Stimulated activated CD4-positive, alpha-beta T cell treated with anti-CD3 and anti-CD28 coated beads, Interleukin-1b, Interleukin-23, amount 100 ng/mL, for 48 hours (primary cell): Measurements from ENCODE around the gene JADE2.
A peak's percentile ranks its signal among the peaks of the same experiment; 100 is the strongest.
"Not testable (repeated sequence)": the region's sequence is repeated elsewhere in the genome, so short reads cannot be mapped to it uniquely, and the experiment has no call there.

ENCODE experiments used
- DNase-seq: peaks from one replicate; pipeline ENCODE4 v3.0.0-alpha.2; 2020

JADE2 gene

DNA sequence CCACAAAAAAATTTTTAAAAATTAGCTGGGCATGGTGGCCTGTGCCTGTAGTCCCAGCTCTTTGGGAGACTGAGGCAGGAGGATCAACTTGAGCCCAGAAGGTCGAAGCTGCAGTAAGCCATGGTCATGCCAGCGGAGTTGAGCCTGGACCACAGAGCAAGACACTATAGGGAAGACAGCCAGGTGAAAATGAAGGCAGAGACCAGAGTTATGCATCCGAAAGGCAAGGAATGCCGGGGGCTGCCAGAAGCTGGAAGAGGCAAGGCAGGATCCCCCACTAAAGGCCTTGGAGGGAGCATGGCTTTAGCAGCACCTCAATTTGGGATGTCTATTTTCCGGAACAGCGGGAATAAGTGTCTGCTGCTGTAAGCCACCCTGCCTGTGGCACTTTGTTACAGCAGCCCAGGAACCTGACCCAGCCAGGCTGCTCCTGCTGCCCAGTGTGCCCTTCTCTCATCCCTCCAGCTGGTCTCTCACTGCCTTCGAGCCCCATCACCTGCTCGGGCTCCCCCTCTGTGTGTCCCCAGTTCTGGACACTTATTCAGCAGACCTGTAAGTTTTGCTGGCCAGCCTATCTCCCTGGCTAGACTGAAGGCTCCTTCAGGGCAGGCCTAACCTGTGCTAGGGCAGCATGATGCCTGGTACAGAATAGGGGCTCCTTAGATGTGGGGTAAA, 16.8 kb upstream of the JADE2 start:
- DNase-seq: no peak

DNA sequence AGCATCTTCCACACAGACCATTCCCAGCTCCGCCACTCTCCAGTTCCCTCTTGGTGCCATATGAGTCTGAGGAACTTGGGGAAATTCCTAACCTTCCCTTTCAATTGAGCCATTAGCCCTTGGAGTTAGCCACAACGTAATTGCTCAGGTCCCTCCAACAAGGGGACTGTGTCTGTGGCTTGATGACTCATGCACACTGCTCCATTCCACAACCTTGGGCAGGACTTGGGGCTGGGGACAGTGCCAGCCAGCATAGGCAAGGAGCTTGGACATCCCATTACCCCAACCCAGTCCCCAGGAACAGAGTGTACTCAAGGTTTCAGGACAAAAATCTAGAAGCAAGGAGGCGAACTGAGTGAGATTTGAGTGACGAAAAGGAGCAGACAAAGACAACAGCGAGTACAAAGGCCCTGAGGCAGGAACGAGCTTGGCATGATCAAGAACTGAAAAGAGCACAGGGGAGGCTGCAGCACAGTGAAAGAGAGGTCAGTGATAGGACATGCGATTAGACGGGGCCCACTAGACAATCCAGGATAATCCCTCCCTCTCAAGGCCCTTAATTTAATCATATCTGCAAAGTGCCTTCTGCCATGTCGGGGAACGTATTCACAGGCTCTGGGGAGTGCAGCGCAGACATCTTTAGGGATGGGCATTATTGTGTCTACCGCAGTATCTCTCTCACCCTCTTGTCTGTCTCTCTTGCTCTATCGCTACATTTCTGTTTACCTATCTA, 16.0 kb upstream of the JADE2 start:
- no peak for DNase-seq

DNA sequence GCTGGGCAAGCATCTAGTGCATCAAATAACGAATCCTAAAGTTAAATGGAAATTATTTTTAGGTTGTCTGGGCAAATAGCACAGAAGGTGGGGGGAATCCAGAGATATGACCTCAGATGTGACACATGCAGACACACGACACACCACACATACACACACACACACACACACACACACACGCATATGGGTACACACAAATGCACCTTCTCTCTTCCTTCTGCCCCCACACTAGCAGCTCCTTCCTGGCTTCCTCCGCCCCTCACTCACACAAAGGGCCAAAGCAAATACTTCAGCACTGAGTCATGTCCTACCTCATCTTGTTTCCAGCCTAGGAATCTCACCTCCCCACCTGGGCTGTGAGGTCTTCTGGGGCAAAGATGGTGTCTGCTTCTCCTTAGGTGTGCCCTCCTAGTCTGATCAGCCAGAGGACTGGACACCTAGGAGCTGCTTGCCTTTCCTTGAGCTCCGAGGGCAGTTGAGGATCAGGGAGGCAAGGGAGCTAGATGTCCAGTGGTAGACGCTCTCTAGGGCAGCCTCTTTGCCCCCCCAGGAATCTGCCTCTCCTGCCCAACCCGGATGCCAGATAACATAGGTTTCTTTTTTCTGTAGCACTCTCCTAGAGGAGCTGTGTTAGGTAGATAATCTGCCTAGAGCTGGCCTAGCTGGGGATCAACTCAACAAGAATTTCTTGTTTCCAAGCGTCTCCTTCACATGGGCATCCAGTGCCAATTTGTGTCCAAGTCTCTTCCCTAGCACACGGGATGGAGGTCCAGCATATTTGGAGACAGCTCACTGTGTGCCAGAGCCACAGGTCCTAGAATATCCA, 14.3 kb upstream of the JADE2 start:
- DNase-seq: peak; percentile 70

DNA sequence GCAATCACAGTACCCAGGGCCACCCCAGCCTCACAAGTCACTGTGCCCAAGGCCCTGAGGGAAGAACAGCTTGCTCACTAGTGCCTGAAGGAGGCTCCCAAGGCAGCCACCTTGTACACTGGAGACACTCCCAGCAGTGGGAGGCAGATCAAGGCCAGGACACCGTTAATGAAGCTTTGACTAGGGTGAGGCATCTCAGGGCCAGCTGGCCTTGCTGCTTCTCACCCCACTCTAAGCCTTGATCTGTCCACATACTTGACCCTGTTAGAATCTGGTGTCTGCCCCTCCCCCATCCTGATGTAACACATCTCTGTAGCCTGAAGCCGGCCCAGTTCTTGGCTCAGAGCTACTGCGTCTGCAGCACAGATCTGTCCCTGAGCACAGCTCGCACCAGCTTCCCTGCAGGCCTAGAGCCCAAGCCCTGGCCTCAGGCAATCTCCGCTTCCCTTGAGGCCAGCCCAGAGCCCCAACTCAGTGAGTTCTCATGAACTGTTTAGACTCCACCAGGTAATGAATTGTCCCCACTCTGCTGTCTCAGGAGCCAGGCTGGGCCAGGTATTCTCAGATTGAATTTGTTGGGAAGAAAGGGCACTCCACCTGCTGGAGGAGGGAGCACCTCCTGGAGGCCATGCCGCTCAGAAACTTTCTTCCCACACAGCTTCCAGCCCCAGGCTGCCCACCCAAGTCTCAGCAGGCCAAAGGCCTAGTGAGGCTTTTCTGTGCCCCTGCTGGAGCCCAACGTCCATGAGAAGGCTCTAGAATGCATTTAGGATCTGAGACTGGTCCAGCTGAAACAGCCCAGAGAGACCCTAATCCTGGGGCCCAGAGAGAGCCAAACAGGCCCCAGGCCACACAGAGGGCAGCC, 13.4 kb upstream of the JADE2 start:
- DNase-seq: no peak

DNA sequence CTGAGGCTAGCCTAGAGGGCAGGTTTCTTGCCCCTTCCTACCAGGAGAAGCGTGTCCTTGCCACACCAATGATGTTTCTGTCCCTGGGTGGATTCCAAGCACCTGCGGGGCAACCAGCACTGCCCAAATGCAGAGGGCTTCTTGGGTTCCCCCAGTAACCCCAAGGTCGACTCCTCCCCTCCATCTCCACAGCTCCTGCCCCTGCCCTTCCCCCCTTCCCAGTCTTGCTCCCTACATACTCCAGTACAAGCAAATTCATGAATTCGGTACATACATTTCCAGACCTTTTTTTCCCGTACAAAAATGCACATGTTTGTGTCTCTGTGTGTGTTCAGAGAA, 12.8 kb upstream of the JADE2 start:
- DNase-seq: no peak

DNA sequence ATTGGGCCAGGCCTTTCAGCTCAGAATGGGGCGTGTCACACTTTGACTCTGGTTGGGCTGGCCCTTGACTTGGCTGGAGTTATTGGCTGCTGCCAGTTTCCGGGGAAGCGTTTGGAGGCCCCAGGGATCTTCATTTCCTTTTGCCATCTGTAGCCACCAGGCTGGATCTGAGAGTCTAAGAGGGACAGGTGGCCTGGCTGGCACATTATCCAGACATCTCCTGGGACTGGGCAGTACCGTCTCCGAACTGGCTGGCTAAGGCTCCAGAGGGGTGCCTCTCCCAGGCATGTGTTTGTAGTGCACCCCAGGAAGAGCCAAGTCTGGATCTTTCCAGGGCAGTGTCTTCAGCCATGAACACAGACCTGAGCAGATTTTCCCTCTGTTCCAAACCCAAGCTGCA, 9.7 kb upstream of the JADE2 start:
- DNase-seq: no peak

DNA sequence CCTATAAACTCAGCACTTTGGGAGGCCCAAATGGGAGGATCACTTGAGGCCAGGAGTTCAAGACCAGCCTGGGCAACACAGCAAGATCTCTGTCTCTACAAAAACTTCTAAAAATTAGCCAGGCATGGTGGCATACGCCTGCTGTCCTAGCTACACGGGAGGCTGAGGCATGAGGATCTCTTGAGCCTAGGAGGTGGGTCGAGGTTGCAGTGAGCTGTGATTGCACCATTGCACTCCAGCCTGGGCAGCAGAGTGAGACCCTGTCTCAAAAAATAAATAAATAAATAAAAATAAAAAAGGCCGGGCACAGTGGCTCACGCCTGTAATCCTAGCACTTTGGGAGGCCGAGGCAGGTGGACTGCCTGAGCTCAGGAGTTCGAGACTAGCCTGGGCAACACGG, 8.5 kb upstream of the JADE2 start:
- DNase-seq: not testable (repeated sequence)

DNA sequence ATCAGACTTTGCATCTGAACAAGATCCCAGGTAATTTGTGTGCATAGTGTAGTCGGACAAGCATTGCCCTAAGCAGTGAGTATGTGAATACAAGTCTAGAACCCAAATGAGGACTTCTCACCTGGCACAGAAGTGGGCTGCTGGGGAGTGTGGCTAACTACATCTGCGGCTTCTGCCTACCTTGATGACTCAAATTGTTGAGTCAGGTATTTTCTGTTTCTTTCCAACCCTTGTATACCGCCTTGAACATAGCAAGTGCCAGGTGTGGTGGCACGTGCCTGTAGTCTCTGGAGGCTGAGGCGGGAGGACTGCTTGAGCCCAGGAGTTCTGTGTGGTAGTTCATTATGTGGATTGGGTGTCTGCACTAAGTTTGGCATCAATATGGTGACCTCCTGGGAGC, 7.9 kb upstream of the JADE2 start:
- DNase-seq: no peak

DNA sequence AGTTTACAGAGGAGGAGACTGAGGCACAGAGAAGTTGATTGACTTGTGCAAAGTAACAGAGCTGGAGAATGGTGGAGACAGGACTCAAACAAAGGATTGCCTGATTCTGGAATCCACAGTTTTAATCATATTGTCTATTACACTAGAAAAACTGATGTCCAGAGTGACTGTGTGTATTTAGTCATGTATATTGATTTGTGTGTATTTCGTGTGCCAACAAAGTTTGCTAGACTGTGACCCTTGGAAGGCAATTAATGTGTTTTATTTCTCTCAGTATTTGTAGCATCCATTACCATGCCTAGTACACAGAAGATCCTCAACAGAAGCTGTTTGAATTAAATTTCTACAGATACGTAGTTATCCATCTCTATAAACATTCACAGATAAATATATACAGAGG, 5.5 kb upstream of the JADE2 start:
- no peak for DNase-seq

DNA sequence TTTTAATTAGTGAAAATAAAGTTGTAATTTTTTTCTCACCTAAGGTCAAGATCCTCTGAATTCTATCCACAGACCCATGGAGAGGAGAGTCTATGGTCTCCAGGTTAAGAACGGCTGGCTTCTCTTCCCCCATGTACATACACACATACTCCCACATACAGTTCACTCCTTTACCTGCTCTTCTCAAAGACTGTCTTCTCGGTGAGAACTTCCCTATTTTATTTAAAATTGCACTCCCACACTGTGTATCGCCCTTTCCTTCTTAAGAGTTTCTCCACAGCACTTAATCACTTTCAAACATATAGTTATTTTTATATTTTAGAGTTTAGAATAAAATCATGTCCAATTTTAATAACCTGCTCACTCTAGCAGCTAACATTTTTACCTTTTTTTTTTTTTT, 3.6 kb upstream of the JADE2 start:
- no peak for DNase-seq

DNA sequence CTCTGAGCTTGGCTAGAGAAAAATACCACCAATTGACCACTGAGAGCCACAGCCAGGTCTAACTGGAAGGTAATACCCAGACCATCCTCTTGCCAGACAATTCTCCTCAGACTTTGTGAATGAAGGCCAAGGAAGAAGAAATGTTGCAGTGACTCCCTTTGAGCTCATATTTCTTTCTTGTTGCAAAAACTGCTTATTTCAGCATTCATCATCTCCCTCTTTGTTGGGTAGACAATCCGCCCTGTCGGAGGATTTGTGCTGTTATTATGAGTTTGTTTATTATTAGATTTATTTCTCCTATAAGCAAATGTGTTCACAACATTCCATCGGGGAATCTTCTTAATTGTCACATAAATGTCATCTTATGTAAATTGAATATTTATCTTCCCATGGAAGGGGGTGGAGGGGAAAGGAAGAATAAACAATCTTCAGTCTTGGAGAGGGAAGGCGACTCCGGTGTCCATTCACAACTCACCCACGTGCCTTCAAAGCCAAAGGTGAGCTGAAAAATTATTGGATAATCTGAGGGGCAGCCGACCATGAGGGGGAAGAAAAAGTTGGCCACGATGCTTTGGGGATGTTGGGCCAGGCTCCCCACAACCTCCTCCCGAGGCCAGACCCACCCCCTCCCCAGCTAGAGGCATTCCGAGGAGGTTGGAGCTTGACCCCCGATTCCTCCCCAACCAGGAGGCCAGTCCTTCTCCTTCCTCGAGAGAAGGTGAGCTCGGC, 1.8 kb upstream of the JADE2 start:
- no peak for DNase-seq

DNA sequence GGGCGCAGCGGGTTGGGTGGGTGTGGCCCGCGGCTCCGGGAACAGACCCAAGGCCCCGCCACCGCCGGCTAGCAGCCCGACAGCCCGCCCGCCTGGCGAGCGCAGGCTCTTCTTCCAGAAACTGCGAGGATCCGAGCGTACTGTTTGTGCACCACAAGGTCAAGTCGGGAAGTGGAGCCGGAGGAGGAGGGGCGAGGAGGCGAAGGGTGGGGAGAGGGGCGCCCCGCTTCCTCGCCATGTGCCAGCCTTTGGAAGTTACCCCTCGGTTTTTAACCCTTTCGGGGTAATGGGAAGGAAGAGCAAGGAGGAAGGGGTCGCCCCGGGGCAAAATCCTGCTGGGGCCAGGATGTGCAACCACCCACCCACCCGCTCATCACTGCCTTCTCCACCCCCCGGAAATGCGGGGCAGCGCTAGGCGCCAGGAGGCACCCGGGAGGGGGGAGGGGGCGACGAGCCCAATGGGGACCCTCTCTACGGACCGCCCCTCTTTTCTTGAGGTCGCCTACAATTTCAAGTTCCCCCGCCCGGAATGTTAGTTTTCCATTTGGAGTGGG, 1.1 kb upstream of the JADE2 start:
- peak; percentile 68 for DNase-seq

DNA sequence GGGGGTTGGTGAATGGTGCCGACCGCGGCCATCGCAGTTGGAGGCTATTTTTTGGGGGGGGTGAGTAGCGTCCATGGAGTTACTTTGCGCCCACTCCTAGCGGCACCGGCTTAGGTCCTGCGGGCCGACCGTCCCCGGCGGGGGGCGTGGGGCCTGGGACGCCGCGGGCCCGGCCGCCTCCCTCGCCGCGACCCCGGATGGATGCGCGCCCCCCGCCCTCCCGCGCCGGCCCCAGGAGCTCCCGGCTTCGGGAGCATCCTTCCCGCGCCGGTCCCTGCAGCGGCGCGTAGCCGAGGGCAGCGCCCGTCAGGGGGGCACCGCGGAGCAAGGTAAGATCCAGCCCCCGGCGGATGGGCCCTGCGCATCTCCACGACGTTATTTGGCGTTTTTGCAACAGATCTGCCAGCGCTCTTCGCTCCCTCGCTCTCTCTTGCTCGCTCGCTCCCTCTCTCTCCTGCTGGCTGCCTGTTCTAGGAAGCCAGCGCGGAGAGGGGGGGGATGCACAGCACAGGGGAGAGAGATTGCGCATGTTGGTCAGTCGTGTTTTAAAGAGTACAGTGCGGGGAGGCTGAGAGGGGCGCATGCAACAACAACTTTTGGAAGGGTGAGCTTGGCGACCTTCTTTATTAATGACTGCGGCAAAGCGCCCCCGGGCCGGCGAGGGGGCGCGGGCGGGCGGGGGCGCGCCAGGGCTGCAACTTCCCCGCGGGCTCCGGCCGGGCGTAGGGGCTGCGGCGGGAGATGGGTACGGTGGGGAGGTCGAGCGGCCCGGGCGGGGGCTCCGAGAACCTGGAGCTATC, 413 bp downstream of the JADE2 start:
- peak; percentile 63 for DNase-seq

DNA sequence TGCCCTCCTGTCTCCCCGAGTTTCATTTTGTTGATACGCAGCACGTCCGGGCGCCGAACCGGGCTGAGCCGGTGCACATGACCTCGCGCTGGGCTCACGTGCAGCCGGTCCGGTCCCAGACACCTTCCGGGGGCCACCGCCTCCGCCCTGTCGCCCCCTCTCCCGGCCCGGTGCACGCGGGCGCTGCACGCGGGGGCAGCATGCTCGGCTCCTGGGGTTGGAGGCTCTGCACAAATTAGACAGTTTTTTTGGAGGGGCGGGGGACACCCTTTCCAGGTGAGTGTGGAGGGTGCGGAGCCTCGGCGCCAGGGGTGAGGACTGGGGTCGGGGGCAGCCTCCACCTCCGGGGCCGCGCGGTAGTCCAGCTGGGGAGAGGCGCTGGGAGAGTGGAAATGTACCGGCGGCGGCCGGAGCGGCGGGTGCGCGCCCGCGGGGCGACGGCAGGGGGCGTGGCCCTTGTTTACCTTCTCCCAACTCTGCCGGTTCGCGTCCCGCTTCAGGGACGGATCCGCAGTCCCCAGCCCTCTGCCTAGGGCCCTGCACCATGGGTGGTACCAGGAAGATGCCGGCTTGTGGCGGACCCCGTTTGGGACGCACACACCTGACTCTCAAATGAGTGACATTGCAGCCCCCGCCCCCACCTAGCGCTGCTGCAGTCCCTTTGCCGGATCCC, 1.1 kb downstream of the JADE2 start:
- peak; percentile 86 for DNase-seq

DNA sequence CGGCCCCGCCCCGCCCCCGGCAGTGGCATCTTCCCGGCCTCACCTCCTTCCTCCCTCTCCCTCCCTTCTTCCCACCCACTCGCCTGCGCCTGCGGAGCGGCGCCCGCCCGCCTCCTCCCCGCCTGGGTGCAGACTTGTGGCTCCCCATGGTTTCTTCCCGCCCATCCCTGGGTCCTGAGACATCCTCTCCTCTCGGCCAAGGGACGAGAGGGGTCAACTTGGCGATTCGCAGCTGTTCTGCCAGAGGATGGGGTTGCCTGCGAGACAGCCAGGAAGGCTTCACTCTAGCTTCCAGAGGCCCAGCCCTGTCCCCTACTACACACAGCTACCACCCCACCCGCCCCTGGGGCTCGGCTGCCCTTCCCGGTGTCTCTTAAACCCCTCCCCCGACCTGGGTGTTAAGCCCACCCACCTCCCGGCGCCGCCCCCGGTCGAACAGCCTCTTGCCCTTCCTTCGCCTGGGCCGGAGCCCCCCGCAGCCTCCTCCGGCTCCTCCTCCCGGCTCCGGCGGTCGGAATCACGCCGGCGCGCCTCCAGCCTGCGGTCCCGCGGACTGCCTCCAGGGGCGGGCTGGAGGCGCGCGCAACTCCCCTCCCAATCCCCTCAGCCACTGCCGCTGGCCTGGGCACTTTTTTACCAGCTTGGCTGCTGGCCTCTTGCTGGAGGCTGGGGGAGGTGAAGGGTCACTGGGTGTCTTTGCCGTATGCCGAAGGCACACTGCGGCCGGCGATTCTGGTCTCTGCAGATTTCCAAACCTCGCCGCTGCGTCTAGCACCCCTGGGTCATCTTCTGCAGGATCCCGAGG, 1.9 kb downstream of the JADE2 start:
- DNase-seq: peak; percentile 76

DNA sequence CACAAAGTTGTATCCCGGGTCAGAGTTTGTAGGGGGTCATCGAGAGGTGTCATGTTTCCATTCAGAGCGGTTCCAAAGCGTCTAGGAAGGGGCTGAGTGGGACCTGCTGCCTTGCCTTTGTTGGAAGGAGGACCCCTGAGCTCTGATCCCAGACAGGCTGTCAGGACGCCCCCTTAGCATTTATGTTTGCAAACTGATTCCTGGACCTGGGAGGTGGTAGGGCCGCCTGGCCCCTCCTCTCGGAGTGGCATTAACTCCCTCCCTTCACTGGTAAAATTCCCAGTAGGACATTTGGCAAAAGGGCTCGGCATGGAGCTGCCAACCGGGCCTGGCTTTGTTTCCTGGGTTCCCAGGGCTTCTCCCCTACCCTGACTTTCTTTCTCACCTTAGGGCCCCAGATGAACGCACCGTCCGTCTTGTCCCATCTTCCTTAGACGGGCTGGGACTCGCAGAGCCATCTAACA, 2.5 kb downstream of the JADE2 start:
- DNase-seq: no peak

DNA sequence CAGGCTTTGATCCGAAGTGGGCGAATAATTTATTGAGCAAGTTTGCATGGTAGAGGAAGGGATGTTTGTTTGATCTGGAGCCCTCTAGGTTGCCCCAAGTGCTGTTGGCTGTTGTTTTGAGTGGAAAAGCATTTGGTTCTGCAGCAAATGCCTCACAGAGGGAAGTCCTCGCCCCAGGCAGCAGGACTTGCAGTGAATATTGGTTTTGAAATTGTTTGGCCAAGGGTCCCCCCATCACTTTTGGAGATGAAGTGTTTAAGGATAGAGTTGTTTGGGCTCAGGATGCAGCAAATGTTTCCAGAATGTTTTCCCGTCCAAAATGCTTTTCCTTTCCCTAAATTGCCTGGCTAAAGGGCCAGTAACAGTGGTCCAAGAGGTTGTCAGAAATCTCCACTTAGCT, 3.1 kb downstream of the JADE2 start:
- no peak for DNase-seq

DNA sequence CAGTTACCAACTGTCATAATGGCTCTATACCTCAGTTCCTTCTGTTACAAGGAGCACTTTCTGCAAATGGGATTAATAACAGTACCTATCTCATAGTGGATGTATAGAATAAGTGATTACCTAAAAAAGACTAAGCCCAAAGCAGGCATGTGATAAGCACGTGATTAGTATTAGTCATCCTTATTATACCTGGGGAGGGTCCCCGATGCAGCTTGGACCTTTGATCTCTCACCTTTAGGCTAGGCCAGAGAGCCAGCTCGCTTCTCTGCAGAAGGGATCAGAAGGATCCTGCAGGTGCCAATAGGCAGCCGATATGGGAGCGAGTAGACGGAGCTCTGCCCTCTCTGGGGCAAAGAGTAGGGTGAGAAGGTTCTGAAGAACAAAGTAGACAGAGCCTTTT, 4.0 kb downstream of the JADE2 start:
- no peak for DNase-seq

DNA sequence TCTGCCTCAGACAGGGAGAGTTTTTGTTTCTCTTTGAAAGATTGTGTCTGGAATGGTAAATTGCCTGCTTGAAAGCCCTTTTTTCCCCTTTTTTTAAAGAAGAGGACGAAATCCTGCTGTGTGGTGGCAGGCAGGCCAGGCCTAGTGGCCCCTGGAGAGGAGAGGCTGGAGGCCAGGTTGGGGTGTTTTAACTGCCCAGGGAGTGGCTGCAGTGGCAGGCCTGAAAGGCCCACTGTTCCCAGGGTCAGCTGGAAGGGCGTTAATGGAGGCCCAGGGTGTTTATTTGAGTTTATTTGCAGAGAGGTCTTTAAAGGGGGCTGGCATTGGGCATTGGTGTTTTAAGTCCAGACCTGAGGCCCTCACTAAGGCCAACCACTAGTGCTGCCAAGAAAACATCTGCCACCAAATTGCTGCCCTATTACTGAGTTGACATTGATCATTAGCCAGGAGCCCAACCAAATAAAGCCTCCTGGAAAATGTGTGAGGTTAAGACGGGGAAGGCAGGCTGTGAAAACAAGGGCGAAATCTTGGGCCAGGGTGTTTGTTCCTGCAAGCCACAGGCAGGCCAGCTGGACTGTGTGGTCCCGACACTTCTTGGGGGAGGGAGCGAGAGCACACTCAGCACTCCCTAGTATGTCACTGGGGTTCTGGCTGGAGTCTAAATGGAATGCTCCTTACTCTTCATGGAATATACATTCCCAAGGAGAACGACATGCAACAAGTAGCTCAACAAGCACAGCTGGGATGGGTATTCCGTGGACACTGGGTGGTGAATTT, 5.0 kb downstream of the JADE2 start:
- no peak for DNase-seq
